GM18505 (cell line): Measurements from ENCODE around the gene ACTN3.
A peak's percentile ranks its signal among the peaks of the same experiment; 100 is the strongest.

Experiments used
- ATAC-seq: cut with Tn5 transposase; IDR thresholded peaks from one replicate; pipeline ENCODE4 v1.9.1; 2021; ENCODE audit not compliant: unreplicated experiment
- POLR2A ChIP-seq: IDR thresholded peaks from 4 replicates; pipeline ENCODE4 v1.6.1; 2011; ENCODE audit warnings: borderline replicate concordance; ENCODE audit not compliant: insufficient read depth, insufficient read length; ENCODE audit errors: extremely low read depth

Gene ACTN3

DNA sequence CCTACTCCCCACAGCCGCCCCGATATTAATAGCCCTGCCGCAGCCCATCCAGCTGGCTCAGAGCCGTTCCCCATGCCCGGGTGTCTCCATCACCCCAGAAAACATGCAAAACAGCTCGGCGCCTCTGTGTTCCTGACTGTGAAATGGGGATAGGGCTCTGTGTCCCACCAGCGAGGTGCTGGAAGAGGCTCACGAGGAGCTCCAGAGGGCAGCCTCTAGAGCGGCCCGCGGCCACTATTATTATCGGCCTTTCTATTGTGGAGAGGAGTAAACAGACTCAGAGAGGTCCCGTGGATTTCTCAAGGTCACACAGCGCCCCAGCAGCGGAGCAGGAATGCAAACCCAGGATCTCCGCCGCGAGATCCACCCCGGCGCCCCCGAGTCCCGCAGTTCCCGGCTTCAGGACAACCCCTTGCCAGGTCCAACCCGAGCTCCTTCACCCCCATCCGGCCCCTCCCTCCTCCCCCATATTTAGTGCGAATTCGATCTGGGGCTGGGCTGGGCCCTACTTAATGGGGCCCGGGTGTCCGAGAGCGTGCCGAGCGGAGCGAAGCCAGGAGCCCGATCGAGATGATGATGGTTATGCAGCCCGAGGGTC lies at the start of gene ACTN3:
ACTN3 (plus strand) TSS at position 536 of the 598 bp plus-strand sequence; CDS start at position 571, 35 bp downstream.
- TF ChIP-seq POLR2A, result no peak
- no peak for ATAC-seq

DNA sequence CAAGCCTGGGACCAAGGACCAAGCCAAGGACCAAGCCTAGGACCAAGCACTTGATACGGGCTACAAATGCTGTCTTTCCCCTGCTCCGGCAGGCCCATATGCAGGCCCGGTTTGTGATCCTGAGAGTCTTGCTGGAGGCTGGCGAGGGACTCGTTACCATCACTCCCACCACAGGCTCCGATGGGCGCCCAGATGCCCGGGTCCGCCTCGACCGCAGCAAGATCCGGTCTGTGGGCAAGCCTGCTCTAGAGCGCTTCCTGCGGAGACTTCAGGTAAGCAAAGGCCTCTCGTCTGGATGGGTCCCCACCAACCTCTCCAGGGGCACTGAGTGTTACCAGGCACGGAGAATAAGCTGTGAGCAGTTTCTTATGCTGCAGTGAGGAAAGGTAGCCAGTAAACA lies 49.5 kb upstream of the ACTN3 start:
- no peak for TF ChIP-seq POLR2A
- ATAC-seq, result no peak

DNA sequence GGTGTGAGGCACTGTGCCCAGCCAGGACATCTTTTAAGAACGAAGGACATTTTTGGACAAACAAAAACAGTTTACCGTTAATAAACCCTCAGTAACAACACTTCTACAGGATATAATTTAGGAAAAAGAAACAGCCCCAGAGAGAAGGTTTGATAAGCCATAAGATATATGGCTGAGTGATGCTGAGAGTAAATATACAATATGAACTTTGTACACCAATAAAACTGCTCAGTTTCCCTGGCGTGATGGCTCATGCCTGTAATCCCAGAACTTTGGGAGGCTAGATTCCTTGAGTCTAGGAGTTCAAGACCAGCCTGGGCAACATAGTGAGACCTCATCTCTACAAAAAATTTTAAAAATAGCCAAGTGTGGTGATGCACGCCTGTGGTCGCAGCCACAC lies 48.2 kb upstream of the ACTN3 start:
- no peak for ATAC-seq
- TF ChIP-seq POLR2A, result no peak

DNA sequence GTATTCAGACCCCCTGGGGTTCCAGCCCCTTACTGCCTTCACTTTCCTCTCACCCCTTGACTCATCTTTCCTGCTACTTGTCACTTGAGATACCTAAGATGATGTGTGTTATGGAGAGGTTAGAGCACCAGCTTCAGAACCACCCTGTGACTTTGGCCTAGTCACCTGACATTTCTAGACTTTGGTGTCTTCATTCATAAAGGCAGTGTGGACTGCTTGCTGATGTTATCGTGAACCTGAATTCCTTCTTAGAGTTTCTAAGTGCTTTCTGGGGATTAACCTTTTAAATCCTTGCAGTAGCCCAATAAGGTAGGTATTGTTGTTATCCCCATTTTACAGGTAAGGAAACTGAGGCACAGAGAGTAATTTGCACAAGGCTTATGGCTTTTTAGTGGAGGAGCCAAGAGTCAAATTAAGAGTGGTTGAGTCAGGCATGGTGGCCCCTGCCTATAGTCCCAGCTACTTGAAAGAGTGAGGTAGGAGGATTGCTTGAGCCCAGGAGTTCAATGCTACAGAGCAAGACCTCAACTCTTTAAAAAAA lies 41.4 kb upstream of the ACTN3 start:
- no peak for TF ChIP-seq POLR2A
- no peak for ATAC-seq

DNA sequence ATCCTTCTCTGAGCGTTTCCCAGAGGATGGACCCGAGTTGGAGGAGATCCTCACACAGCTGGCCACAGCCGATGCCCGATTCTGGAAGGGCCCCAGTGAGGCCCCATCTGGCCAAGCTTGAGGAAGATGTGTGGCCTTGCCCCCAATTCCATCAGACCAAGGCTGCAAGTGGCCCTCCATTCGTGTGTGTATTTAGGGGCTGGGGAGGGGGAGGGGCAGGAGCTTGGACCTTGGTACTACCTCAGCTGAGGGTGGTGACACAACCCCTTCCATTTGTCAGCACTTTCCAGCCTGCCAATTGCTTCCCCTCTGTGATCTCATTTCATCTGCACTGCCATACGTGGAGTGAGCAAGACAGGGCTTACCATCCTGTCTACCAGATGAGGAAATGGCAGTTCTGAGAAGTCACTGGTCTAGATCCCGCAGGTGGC lies 37.6 kb upstream of the ACTN3 start:
- no peak for TF ChIP-seq POLR2A
- ATAC-seq, result no peak

DNA sequence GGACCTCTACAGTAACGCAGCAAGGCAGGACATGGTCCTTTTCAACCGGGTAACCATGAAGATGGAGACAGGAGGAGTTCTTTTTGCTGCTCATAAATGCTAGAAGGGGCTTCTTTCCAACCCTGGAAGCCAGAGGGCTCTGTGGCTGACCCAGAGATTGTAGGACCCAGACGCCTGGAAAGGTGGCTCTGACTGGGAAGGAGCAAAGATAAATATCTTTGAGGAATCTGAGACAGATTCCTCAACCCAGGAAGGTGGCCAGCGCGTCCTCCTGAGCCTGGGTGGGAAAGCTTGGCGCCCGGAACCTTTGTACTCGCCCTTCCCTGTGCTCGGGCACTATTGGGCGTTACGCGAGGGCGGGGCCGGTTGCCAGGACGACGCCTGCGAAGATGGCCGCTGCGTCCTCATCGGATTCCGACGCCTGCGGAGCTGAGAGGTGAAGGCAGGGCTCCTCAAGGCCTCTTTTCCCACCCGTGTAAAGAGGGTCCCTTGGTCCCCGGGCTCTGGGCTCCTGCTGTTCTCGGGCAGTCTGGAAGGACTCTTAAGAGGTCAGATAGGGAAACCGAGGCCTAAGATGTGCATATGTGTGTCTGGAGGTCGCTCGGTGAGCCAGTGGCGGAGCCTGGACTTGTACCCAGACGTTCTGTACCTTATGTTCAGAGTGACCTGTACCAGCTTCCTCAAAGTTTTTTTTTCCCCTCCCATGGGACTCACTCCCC lies 36.3 kb upstream of the ACTN3 start, which contains the start of gene BBS1:
BBS1 (plus strand) TSS at position 365 of the 719 bp plus-strand sequence; CDS start at position 390, 25 bp downstream.
- peak; percentile 57 for TF ChIP-seq POLR2A
- ATAC-seq, result peak; percentile 82

DNA sequence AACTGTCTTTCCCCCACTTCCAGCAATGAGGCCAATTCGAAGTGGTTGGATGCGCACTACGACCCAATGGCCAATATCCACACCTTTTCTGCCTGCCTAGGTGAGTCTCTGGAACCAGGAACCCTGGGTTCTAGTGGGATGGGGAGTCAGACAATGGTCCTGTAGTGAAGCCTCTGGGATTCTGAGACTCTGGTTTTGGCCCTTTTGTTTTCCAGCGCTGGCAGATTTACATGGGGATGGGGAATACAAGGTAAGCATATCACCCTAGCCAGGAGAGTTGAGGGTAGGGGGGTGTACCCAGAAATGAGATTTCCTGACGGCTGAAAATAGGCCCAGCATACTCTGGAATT lies 35.7 kb upstream of the ACTN3 start:
- TF ChIP-seq POLR2A, result no peak
- ATAC-seq, result no peak

DNA sequence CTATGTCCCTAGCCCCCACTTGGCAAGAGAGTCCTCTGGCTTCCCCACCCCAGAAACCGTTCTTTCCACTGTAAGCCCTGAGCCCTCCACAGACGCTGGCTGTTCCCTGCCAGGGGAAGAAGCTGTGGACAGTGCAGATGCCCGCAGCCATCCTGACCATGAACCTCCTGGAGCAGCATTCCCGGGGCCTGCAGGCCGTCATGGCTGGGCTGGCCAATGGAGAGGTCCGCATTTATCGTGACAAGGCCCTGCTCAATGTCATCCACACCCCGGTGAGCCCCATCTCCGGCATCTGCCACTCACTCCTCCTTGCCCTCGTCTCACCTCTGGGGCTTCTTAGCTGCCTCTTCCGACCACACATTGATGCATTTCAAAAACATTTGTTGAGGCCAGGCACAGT lies 23.1 kb upstream of the ACTN3 start:
- no peak for TF ChIP-seq POLR2A
- ATAC-seq, result no peak

DNA sequence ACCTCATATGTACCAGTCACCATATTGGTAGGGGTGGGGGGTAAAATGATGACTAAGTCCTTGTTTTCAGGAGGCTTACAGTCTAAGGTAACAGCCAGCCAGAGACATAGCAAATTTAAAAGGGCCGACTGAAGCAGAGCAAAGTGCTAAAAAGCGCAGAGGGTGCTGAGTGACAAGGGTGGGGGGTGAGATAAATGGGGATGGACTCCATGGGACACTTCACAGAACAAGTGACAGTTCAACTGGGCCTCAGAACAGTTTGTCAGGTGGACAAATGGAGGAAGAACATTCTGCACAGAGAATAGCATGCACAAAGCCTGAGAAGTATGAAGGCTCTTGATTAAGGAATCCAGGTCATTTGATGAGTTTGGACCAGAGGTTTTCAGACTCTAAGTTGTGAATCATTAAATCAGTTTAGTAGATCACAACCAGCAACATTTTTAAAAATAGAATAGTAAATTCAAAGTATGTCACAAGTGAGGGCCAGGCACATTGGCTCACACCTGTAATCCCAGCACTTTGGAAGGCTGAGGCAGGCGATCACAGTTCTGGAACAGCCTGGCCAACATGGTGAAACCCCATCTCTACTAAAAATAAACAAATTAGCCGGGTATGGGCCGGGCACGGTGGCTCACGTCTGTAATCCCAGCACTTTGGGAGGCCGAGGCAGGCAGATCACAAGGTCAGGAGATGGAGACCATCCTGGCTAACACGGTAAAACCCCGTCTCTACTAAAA lies 22.2 kb upstream of the ACTN3 start:
- no peak for ATAC-seq
- TF ChIP-seq POLR2A, result no peak

DNA sequence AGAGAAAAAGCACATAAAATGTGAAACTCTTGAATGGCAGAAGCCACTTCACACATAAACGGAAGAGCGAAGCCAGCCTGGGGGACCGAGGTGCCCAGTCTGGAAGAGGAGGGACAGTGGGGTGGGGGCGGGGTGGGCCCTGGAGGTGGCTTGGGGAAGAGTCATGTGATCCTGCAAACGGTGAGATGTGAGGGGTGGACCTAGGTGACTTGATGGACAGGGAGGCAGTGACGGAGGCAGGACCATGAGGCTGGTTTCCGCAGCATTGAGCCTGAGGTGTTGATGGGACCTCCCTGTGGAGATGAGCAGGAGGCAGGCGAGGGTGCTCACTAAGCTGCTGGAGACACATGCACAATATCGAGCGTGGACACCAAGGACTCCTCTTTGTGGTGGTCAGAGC lies 17.6 kb upstream of the ACTN3 start:
- no peak for TF ChIP-seq POLR2A
- ATAC-seq, result no peak

DNA sequence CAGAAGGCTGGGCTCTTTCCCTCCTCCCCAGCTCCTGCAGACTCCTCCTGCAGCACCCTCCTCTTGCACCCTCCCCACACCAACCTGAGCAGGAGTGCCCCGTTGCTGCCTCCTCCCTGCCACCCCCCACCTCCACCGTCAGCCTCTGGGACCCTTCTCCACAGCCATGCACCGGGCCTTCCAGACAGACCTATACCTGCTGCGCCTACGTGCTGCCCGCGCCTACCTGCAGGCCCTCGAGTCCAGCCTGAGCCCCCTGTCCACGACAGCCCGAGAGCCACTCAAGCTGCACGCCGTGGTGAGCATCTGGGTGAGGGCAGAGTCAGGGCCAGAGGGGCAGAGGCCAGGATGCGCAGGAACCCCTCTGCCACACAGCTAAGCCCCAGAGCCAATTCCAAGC lies 17.0 kb upstream of the ACTN3 start:
- no peak for TF ChIP-seq POLR2A
- no peak for ATAC-seq

DNA sequence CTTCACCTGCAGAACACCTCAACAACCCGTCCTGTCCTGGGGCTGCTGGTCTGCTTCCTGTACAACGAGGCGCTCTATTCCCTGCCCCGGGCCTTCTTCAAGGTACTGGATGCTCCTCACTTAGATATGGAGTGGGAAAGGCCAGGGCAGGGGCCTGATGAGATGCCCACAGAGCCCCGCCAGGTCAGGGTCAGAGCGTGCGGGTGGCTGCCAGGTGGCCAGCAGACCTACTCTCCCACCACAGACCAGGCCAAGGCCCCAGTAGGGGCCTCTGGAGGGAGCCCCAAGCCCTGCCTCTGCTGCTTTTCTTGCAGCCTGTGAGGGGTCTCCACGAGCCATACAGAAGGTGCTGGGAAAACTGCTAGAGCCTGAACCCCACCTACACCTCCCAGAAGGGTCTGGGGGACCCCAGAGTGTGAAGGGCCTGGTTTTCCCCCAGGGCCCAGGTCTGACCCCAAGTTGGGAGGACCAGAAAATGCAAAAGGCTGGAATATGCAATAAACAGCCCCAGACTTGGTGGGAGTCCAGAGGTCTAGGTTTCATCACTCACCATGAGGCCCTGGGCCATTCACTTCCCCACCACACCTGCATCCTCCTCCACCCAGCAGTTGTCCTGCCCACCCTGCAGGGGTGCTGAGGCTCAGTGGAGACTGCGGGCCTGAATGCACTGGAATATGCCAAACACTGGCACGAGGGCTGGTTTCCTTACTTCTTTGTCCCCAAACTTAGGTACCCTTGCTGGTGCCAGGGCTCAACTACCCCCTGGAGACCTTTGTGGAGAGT lies 15.6 kb upstream of the ACTN3 start:
- no peak for TF ChIP-seq POLR2A
- no peak for ATAC-seq

DNA sequence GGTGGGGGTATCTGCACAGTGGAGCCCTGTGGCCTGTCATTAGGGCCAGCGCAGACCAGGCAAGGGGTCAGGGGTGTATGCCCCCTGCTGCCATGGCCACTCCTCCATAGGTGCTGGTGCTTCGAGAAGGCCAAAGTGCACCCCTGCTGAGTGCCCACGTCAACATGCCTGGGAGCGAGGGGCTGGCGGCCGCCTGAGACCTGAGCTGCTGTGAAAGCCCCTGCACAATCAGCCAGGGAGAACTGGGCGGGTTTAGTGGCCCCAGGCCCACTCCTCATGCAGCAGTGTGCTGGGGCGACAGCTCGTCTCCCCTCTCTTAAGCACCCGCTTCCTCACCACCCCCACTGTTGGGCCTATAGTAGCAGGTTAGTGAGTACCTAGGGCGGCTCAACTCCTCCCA lies 14.9 kb upstream of the ACTN3 start:
- ATAC-seq, result no peak
- no peak for TF ChIP-seq POLR2A
